Tibial nerve (tissue), 4 donors: ENCODE results near the gene TRIOBP. TPM values are rescaled to one million over a fixed set of nuclear protein-coding genes. Genes with fewer than 3 reads are reported as not detected.

Experiments used
- DNase-seq, 2 donors: peaks; one replicate each; pipeline ENCODE4 v3.0.0-alpha.2; 2019; ENCODE audit warnings: low spot score in 2 of 2
- H3K27ac ChIP-seq, 4 donors: fragments of 200-600 bp; sonication (generic) in 3 of 4; one replicate each; pipeline ENCODE4 v1.5.1; 2017 to 2019; ENCODE audit warnings: mild to moderate bottlenecking in 1 of 4
- H3K27me3 ChIP-seq, 2 donors: fragments of 200-600 bp; sonication (generic) in 1 of 2; one replicate each; pipeline versions ENCODE4 v1.5.1 to v1.6.0; 2017 to 2019
- H3K36me3 ChIP-seq, 3 donors: fragments of 200-600 bp; sonication (generic); one replicate each; pipeline ENCODE4 v1.5.1; 2018 to 2019
- H3K4me1 ChIP-seq, 4 donors: fragments of 200-600 bp; sonication (generic) in 3 of 4; one replicate each; pipeline ENCODE4 v1.5.1; 2017 to 2019
- H3K4me3 ChIP-seq, 4 donors: fragments of 200-600 bp; sonication (generic) in 3 of 4; one replicate each; pipeline ENCODE4 v1.5.1; 2017 to 2019; ENCODE audit warnings: mild to moderate bottlenecking in 1 of 4, moderate library complexity in 1 of 4
- H3K9me3 ChIP-seq, 4 donors: fragments of 200-600 bp; sonication (generic) in 3 of 4; one replicate each; pipeline ENCODE4 v1.5.1; 2017 to 2019
- CTCF ChIP-seq, 5 experiments: fragments of 200-600 bp in 3 of 5; fragments of 450-650 bp in 2 of 5; sonication (generic) in 3 of 5; IDR thresholded peaks; one replicate each; pipeline ENCODE4 v1.5.1; 2016 to 2019; ENCODE audit warnings: antibody characterized with exemption in 5 of 5, mild to moderate bottlenecking in 3 of 5, moderate library complexity in 2 of 5
- EP300 ChIP-seq, 2 donors: sonication (generic); formaldehyde crosslinking; IDR thresholded peaks; one replicate each; pipeline ENCODE4 v1.6.1; 2017; ENCODE audit warnings: antibody characterized with exemption in 2 of 2, mild to moderate bottlenecking in 1 of 2
- POLR2A ChIP-seq, 2 donors: fragments of 450-650 bp; IDR thresholded peaks; one replicate each; pipeline ENCODE4 v1.6.1; 2017; ENCODE audit warnings: antibody characterized with exemption in 2 of 2, mild to moderate bottlenecking in 2 of 2, moderate library complexity in 2 of 2
- WGBS, 2 donors: methylation state at CpG; one replicate each; pipeline ENCODE4 v1.1.5; 2018; 5-methylcytosine and 5-hydroxymethylcytosine counted together
- total RNA-seq, 4 donors: library from RNA; depleted of rRNA; stranded (reverse); fragments of >200 nt; gene quantifications; one replicate each; pipeline ENCODE4 v1.1.0, GENCODE V29; 2016

TRIOBP gene
- total RNA-seq, 4 donors from 2014 or later = 140 to 160 (median 151) TPM

- 4 to 5% methylated on average over 15 to 45 of the region's 68 CpGs for WGBS, 2 donors
- TF ChIP-seq EP300 (IDR thresholded peaks at IDR 0.05) (no peak), CTCF (IDR thresholded peaks at IDR 0.05) (peak; percentile 22 to 51 (median 28))
- Histone ChIP-seq H3K4me3 (peak overlapping the region; percentile 20 to 51 (median 42)), H3K4me1 (peaks cover 0 to 21% (median 14%) of the 10 kb centered on the region in 4 donors), H3K9me3 (no peaks in the 10 kb centered on the region), H3K36me3 (peaks cover 0 to 33% (median 0%) of the 10 kb centered on the region in 3 donors), H3K27ac (no peak overlapping the region), H3K27me3 (peaks cover 0 to 44% of the 10 kb centered on the region in 2 donors)
- DNase-seq = no peak
Measured at GRCh38 chr22:37818409-37819104, 121.7 kb downstream of the TRIOBP start.

GRCh38 chr22:37819105-37819433 lies 122.2 kb downstream of the TRIOBP start:
- TF ChIP-seq EP300 (IDR thresholded peaks at IDR 0.05) (no peak), CTCF (IDR thresholded peaks at IDR 0.05) (no peak), POLR2A (IDR thresholded peaks at IDR 0.05) (no peak)
- H3K4me1 ChIP-seq = peaks cover 0 to 21% (median 14%) of the 10 kb centered on the region in 4 donors
- peak overlapping the region in 2 of 4 donors; percentile 47 to 51 for H3K4me3 ChIP-seq
- peaks cover 0 to 49% of the 10 kb centered on the region in 2 donors for H3K27me3 ChIP-seq
- H3K27ac ChIP-seq = no peak overlapping the region
- WGBS, 2 donors = 22 to 29% methylated on average over 14 of the region's 14 CpGs
- peaks cover 0 to 28% (median 0%) of the 10 kb centered on the region in 3 donors for H3K36me3 ChIP-seq
- no peaks in the 10 kb centered on the region for H3K9me3 ChIP-seq
- DNase-seq = no peak

GRCh38 chr22:37820350-37820749 lies 123.5 kb downstream of the TRIOBP start:
- H3K9me3 ChIP-seq = no peaks in the 10 kb centered on the region
- TF ChIP-seq CTCF (IDR thresholded peaks at IDR 0.05) (no peak), POLR2A (IDR thresholded peaks at IDR 0.05) (no peak), EP300 (IDR thresholded peaks at IDR 0.05) (no peak)
- peaks cover 0 to 27% (median 14%) of the 10 kb centered on the region in 4 donors for H3K4me1 ChIP-seq
- peaks cover 0 to 15% (median 0%) of the 10 kb centered on the region in 3 donors for H3K36me3 ChIP-seq
- DNase-seq = no peak
- 86% methylated on average over 5 of the region's 5 CpGs for WGBS, 2 donors
- H3K27me3 ChIP-seq = peaks cover 0 to 55% of the 10 kb centered on the region in 2 donors
- H3K4me3 ChIP-seq = no peak overlapping the region
- H3K27ac ChIP-seq = no peak overlapping the region

GRCh38 chr22:37822079-37822833 lies 125.4 kb downstream of the TRIOBP start:
- WGBS, 2 donors = 40 to 42% methylated on average over 8 of the region's 8 CpGs
- peaks cover 0 to 58% of the 10 kb centered on the region in 2 donors for H3K27me3 ChIP-seq
- no peak overlapping the region for H3K27ac ChIP-seq

More at GRCh38 chr22:37822079-37822833, 125.4 kb downstream of the TRIOBP start:
- no peak overlapping the region for H3K4me3 ChIP-seq
- DNase-seq = no peak
- no peaks in the 10 kb centered on the region for H3K9me3 ChIP-seq
- no peaks in the 10 kb centered on the region for H3K36me3 ChIP-seq
- peaks cover 0 to 27% (median 14%) of the 10 kb centered on the region in 4 donors for H3K4me1 ChIP-seq
- TF ChIP-seq POLR2A (IDR thresholded peaks at IDR 0.05) (no peak), CTCF (IDR thresholded peaks at IDR 0.05) (no peak), EP300 (IDR thresholded peaks at IDR 0.05) (no peak)
